ENCODE measurements around the gene INSYN1. TPM values are rescaled to one million over a fixed set of nuclear protein-coding genes. Genes with fewer than 3 reads are reported as not detected.

The INSYN1 gene
- polyA plus RNA-seq, 3 donors: not detected

DNA sequence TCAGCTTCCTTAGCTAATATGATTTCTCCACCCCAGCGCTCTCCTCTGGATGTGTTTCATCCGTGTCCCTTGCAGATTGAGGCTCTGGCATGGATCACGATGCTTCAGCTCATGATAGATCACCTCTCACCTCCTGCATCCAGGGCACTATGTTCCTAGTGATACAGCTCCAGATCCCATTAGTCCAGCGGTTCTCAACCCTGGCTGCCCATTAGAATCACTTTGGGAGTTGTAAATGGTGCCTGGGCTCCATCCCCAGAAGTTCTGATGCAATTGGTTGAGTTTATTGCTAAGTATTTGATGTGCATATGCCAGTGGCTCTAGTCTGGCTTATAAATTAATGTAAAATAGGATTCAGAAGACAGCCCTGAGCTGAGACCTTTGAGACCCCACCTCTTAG lies 34.5 kb downstream of the INSYN1 start:
- Histone ChIP-seq H3K27ac (ENCODE audit: low read depth in 1 of 2, low read length in 2 of 2) (no peak overlapping the region), H3K4me1 (ENCODE audit: control insufficient read depth in 1 of 2, insufficient read depth in 2 of 2, low read length in 2 of 2) (no peaks in the 10 kb centered on the region), H3K79me2 (ENCODE audit: insufficient read depth, low read length) (no peaks in the 10 kb centered on the region), H3K4me2 (replicated peaks; ENCODE audit: extremely low read depth, low read length, poor library complexity, severe bottlenecking) (no peak overlapping the region), H2AFZ (ENCODE audit: insufficient read depth, low read depth, low read length, poor library complexity, severe bottlenecking) (no peak overlapping the region), H3K9ac (ENCODE audit: insufficient read depth, low read length, poor library complexity, severe bottlenecking) (no peak overlapping the region), H4K20me1 (ENCODE audit: insufficient read depth, low read length) (no peaks in the 10 kb centered on the region), H3K4me3 (replicated peaks in 1 of 3; ENCODE audit: low read depth in 2 of 3, low read length in 3 of 3) (no peak overlapping the region), H3K36me3 (replicated peaks in 1 of 2; ENCODE audit: control insufficient read depth in 1 of 2, insufficient read depth in 2 of 2, low read length in 2 of 2) (no peaks in the 10 kb centered on the region), H3K9me3 (replicated peaks in 1 of 2; ENCODE audit: control insufficient read depth in 1 of 2, insufficient read depth in 1 of 2, low read length in 2 of 2) (no peaks in the 10 kb centered on the region), H3K27me3 (ENCODE audit: control insufficient read depth in 2 of 2, insufficient read depth in 2 of 2, low read length in 2 of 2) (peaks cover 0 to 4% of the 10 kb centered on the region in 2 donors)
- Mint-ChIP-seq H3K4me1 (peaks cover 5% of the 10 kb centered on the region), H3K27ac (no peak overlapping the region), H3K9me3 (no peaks in the 10 kb centered on the region), H3K4me3 (no peak overlapping the region), H3K27me3 (ENCODE audit: low read depth in 3 of 3) (peaks cover 18 to 24% (median 19%) of the 10 kb centered on the region in 3 donors), H3K36me3 (no peaks in the 10 kb centered on the region)
- no peak for DNase-seq
- WGBS (ENCODE audit: insufficient coverage): 72% methylated on average over 2 of the region's 4 CpGs
- TF ChIP-seq, protein P1, sequence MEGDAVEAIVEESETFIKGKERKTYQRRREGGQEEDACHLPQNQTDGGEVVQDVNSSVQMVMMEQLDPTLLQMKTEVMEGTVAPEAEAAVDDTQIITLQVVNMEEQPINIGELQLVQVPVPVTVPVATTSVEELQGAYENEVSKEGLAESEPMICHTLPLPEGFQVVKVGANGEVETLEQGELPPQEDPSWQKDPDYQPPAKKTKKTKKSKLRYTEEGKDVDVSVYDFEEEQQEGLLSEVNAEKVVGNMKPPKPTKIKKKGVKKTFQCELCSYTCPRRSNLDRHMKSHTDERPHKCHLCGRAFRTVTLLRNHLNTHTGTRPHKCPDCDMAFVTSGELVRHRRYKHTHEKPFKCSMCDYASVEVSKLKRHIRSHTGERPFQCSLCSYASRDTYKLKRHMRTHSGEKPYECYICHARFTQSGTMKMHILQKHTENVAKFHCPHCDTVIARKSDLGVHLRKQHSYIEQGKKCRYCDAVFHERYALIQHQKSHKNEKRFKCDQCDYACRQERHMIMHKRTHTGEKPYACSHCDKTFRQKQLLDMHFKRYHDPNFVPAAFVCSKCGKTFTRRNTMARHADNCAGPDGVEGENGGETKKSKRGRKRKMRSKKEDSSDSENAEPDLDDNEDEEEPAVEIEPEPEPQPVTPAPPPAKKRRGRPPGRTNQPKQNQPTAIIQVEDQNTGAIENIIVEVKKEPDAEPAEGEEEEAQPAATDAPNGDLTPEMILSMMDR (IDR thresholded peaks at IDR 0.05): no peak
- intact Hi-C loops (cut with micrococcal nuclease): no loop called here

DNA sequence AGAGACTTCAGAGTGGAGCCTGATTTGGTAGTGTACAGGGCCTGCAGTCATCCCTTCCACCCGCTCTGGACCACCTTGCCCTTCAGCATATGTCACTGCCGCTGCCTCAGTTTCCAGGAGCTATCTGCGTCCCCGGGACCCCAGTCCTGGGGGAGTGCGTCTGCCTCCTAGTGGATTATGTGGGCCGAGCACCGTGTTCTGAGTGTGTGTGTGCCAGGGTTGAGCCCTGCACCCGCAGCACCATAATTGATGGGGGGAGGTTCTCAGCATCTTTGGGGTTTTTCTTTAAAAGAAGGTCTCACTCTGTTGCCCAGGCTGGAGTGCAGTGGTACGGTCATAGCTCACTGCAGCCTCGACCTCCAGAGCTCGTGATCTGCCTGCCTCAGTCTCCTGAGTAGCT lies 35.3 kb downstream of the INSYN1 start:
- Histone ChIP-seq H3K9ac (ENCODE audit: insufficient read depth, low read length, poor library complexity, severe bottlenecking) (no peak overlapping the region), H3K27ac (ENCODE audit: low read depth in 1 of 2, low read length in 2 of 2) (no peak overlapping the region), H3K36me3 (replicated peaks in 1 of 2; ENCODE audit: control insufficient read depth in 1 of 2, insufficient read depth in 2 of 2, low read length in 2 of 2) (no peaks in the 10 kb centered on the region), H3K9me3 (replicated peaks in 1 of 2; ENCODE audit: control insufficient read depth in 1 of 2, insufficient read depth in 1 of 2, low read length in 2 of 2) (no peaks in the 10 kb centered on the region), H3K4me3 (replicated peaks in 1 of 3; ENCODE audit: low read depth in 2 of 3, low read length in 3 of 3) (no peak overlapping the region), H3K79me2 (ENCODE audit: insufficient read depth, low read length) (no peaks in the 10 kb centered on the region), H3K4me1 (ENCODE audit: control insufficient read depth in 1 of 2, insufficient read depth in 2 of 2, low read length in 2 of 2) (no peaks in the 10 kb centered on the region), H2AFZ (ENCODE audit: insufficient read depth, low read depth, low read length, poor library complexity, severe bottlenecking) (no peak overlapping the region), H4K20me1 (ENCODE audit: insufficient read depth, low read length) (no peaks in the 10 kb centered on the region), H3K4me2 (replicated peaks; ENCODE audit: extremely low read depth, low read length, poor library complexity, severe bottlenecking) (no peak overlapping the region), H3K27me3 (ENCODE audit: control insufficient read depth in 2 of 2, insufficient read depth in 2 of 2, low read length in 2 of 2) (peaks cover 0 to 4% of the 10 kb centered on the region in 2 donors)
- TF ChIP-seq, protein P1 (IDR thresholded peaks at IDR 0.05): no peak
- intact Hi-C loops (cut with micrococcal nuclease): no loop called here
- no peak for DNase-seq
- H3K4me1 Mint-ChIP-seq: peaks cover 5% of the 10 kb centered on the region
- no peaks in the 10 kb centered on the region for H3K9me3 Mint-ChIP-seq
- no peaks in the 10 kb centered on the region for H3K36me3 Mint-ChIP-seq
- peaks cover 18 to 27% (median 20%) of the 10 kb centered on the region in 3 donors for H3K27me3 Mint-ChIP-seq (ENCODE audit: low read depth in 3 of 3)
- no peak overlapping the region for H3K27ac Mint-ChIP-seq
- H3K4me3 Mint-ChIP-seq: no peak overlapping the region
- WGBS (ENCODE audit: insufficient coverage): 79% methylated on average over 6 of the region's 11 CpGs
